CD14-positive monocyte (primary cell): ENCODE results near the gene LCP1. TPM values are rescaled to one million over a fixed set of nuclear protein-coding genes. Genes with fewer than 3 reads are reported as not detected.
A peak's percentile ranks its signal among the peaks of the same experiment; 100 is the strongest.

Experiments used
- DNase-seq, 3 donors: peaks; one replicate each; pipeline ENCODE4 v3.0.0-alpha.2; 2011 to 2022
- H2AFZ ChIP-seq: 2 replicates; pipeline ENCODE4 v1.6.0; 2012; ENCODE audit warnings: mild to moderate bottlenecking, low read depth, low read length, inconsistent platforms; ENCODE audit not compliant: insufficient read depth, poor library complexity, severe bottlenecking
- H3K27ac ChIP-seq, 2 donors: 1 replicate in 1 of 2; 2 replicates in 1 of 2; pipeline ENCODE4 v1.5.1; 2012 to 2013; ENCODE audit warnings: low read length in 2 of 2, control low read depth in 1 of 2, inconsistent platforms in 1 of 2, low read depth in 1 of 2, mild to moderate bottlenecking in 1 of 2
- H3K27me3 ChIP-seq, 2 donors: one replicate each; pipeline versions ENCODE4 v1.6.0 to v1.6.1; 2011 to 2013; ENCODE audit warnings: low read length in 2 of 2; ENCODE audit not compliant: control insufficient read depth in 2 of 2, insufficient read depth in 2 of 2
- H3K36me3 ChIP-seq, 2 donors: replicated peaks in 1 of 2; 1 replicate in 1 of 2; 2 replicates in 1 of 2; pipeline versions ENCODE4 v1.5.1 to v1.6.1; 2012 to 2013; ENCODE audit warnings: low read length in 2 of 2, control low read depth in 1 of 2, inconsistent platforms in 1 of 2, mild to moderate bottlenecking in 1 of 2; ENCODE audit not compliant: insufficient read depth in 2 of 2, control insufficient read depth in 1 of 2
- H3K4me1 ChIP-seq, 2 donors: 1 replicate in 1 of 2; 2 replicates in 1 of 2; pipeline versions ENCODE4 v1.5.1 to v1.6.1; 2012 to 2013; ENCODE audit warnings: low read length in 2 of 2, control low read depth in 1 of 2, inconsistent platforms in 1 of 2, mild to moderate bottlenecking in 1 of 2, moderate library complexity in 1 of 2; ENCODE audit not compliant: insufficient read depth in 2 of 2, control insufficient read depth in 1 of 2
- H3K4me2 ChIP-seq: replicated peaks from 2 replicates; pipeline ENCODE3; 2012; ENCODE audit warnings: low read length, moderate library complexity, mild to moderate bottlenecking; ENCODE audit not compliant: poor library complexity, severe bottlenecking; ENCODE audit errors: extremely low read depth
- H3K4me3 ChIP-seq, 3 experiments: fragments of 200-600 bp in 1 of 3; sonication (generic) in 1 of 3; replicated peaks in 1 of 3; 1 replicate in 2 of 3; 2 replicates in 1 of 3; pipeline ENCODE4 v1.5.1; 2011 to 2013; ENCODE audit warnings: low read length in 3 of 3, mild to moderate bottlenecking in 3 of 3, control low read depth in 2 of 3, low read depth in 2 of 3, inconsistent platforms in 1 of 3, moderate library complexity in 1 of 3
- H3K79me2 ChIP-seq: 2 replicates; pipeline ENCODE4 v1.6.0; 2012; ENCODE audit warnings: mild to moderate bottlenecking, control low read depth, inconsistent platforms, low read length, moderate library complexity; ENCODE audit not compliant: insufficient read depth
- H3K9ac ChIP-seq: 2 replicates; pipeline ENCODE4 v1.6.0; 2017; ENCODE audit warnings: low read length, mild to moderate bottlenecking; ENCODE audit not compliant: insufficient read depth, poor library complexity, severe bottlenecking
- H3K9me3 ChIP-seq, 2 donors: replicated peaks in 1 of 2; 1 replicate in 1 of 2; 2 replicates in 1 of 2; pipeline versions ENCODE4 v1.5.1 to v1.6.1; 2012 to 2013; ENCODE audit warnings: low read length in 2 of 2, control low read depth in 1 of 2; ENCODE audit not compliant: control insufficient read depth in 1 of 2, insufficient read depth in 1 of 2
- H4K20me1 ChIP-seq: 2 replicates; pipeline ENCODE4 v1.6.0; 2012; ENCODE audit warnings: mild to moderate bottlenecking, low read length, control low read depth, moderate library complexity; ENCODE audit not compliant: insufficient read depth
- H3K27ac Mint-ChIP-seq, 7 donors: one replicate each; pipeline ENCODE4 v1.8.0; 2020; ENCODE audit warnings: mild to moderate bottlenecking in 7 of 7, mixed read lengths in 7 of 7, moderate library complexity in 6 of 7, inconsistent platforms in 2 of 7
- H3K27me3 Mint-ChIP-seq, 3 donors: one replicate each; pipeline ENCODE4 v1.8.0; 2021 to 2022; ENCODE audit warnings: low read depth in 3 of 3, mild to moderate bottlenecking in 3 of 3, mixed read lengths in 3 of 3, moderate library complexity in 3 of 3, inconsistent platforms in 1 of 3
- H3K36me3 Mint-ChIP-seq, 2 donors: one replicate each; pipeline ENCODE4 v1.8.0; 2020; ENCODE audit warnings: mixed read lengths in 2 of 2, inconsistent platforms in 1 of 2, mild to moderate bottlenecking in 1 of 2
- H3K4me1 Mint-ChIP-seq: one replicate; pipeline ENCODE4 v1.8.0; 2020; ENCODE audit warnings: mild to moderate bottlenecking, mixed read lengths
- H3K4me3 Mint-ChIP-seq, 2 donors: one replicate each; pipeline ENCODE4 v1.8.0; 2020; ENCODE audit warnings: mild to moderate bottlenecking in 2 of 2, mixed read lengths in 2 of 2, moderate library complexity in 1 of 2
- H3K9me3 Mint-ChIP-seq, 7 donors: one replicate each; pipeline ENCODE4 v1.8.0; 2020 to 2022; ENCODE audit warnings: mixed read lengths in 7 of 7, mild to moderate bottlenecking in 6 of 7, moderate library complexity in 6 of 7, inconsistent platforms in 2 of 7
- WGBS: methylation state at CpG from one replicate; pipeline ENCODE4 v1.1.5; 2013; ENCODE audit warnings: missing lambda C conversion rate; ENCODE audit not compliant: insufficient coverage; 5-methylcytosine and 5-hydroxymethylcytosine counted together
- intact Hi-C, 2 donors: fragments of 100-400 bp; cut with micrococcal nuclease; formaldehyde crosslinking; loops; one replicate each; pipeline versions ENCODE4 v1.15.0 to v1.15.1; 2023
- polyA plus RNA-seq, 3 donors: library from polyadenylated mRNA; depleted of rRNA in 1 of 3; unstranded in 2 of 3; stranded (reverse) in 1 of 3; fragments of 300-500 nt in 2 of 3; fragments of >200 nt in 1 of 3; fragmentation: Illumina TruSeq in 2 of 3; gene quantifications; 1 replicate in 2 of 3; 2 replicates in 1 of 3; pipeline ENCODE4 v1.2.3, GENCODE V29; 2012 to 2021
- TF ChIP-seq, protein P1 (sequence below): fragments of 200-600 bp; IDR thresholded peaks from one replicate; pipeline ENCODE4 v1.8.0; 2022; ENCODE audit warnings: antibody characterized with exemption, mild to moderate bottlenecking

LCP1 gene
- polyA plus RNA-seq, 3 donors: 653 to 2,003 (median 1,636) TPM

DNA sequence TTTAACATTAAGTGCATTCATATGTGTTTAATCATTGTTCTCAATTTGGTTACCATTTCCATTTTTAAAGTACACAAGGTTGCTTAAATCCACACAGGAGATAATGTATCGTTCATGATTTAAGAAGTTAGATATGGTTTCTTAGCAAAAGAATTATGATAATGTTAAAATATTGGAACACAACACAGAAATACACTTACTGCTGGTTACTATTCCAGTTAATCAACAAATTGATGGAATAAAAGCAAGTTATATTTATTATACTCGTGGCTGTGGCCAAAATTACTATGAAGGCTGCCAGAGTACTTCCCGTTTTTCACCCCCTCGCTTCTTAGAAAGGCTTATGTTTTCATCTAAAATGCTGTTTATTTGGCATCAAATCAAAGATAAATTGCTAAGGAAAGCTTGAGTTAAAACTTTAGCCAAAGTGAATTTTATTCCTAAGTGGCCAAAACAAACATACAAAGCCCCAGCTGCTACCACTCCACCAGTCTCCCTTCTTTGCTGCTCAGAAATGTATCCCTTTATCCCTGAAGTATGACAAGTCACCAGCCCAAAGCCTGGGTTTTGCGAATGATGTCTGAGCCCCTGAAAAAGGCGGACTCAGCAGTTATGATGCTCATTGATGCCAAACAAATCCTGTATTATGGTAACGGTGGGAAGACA, 27.7 kb downstream of the LCP1 start:
- Histone ChIP-seq H3K9ac (no peak overlapping the region), H3K4me2 (no peak overlapping the region), H3K4me3 (no peak overlapping the region), H3K36me3 (peaks cover 98% of the 10 kb centered on the region in 2 donors), H3K79me2 (peaks cover 95% of the 10 kb centered on the region), H3K4me1 (no peaks in the 10 kb centered on the region), H3K27me3 (no peaks in the 10 kb centered on the region), H2AFZ (no peak overlapping the region), H3K9me3 (no peaks in the 10 kb centered on the region), H3K27ac (peak overlapping the region in 1 of 2 donors; percentile 44), H4K20me1 (peaks cover 100% of the 10 kb centered on the region)
- intact Hi-C loops: no loop called here
- TF ChIP-seq, protein P1, sequence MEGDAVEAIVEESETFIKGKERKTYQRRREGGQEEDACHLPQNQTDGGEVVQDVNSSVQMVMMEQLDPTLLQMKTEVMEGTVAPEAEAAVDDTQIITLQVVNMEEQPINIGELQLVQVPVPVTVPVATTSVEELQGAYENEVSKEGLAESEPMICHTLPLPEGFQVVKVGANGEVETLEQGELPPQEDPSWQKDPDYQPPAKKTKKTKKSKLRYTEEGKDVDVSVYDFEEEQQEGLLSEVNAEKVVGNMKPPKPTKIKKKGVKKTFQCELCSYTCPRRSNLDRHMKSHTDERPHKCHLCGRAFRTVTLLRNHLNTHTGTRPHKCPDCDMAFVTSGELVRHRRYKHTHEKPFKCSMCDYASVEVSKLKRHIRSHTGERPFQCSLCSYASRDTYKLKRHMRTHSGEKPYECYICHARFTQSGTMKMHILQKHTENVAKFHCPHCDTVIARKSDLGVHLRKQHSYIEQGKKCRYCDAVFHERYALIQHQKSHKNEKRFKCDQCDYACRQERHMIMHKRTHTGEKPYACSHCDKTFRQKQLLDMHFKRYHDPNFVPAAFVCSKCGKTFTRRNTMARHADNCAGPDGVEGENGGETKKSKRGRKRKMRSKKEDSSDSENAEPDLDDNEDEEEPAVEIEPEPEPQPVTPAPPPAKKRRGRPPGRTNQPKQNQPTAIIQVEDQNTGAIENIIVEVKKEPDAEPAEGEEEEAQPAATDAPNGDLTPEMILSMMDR: no peak
- Mint-ChIP-seq H3K9me3 (no peaks in the 10 kb centered on the region), H3K27me3 (no peaks in the 10 kb centered on the region), H3K27ac (peak overlapping the region in 2 of 7 donors; percentile 3 to 63), H3K4me1 (peaks cover under 1% of the 10 kb centered on the region), H3K4me3 (no peak overlapping the region), H3K36me3 (peaks cover 86 to 98% of the 10 kb centered on the region in 2 donors)
- no peak for DNase-seq
- WGBS: 100% methylated on average over 2 of the region's 7 CpGs

- no peaks in the 10 kb centered on the region for H3K27me3 Mint-ChIP-seq
- Histone ChIP-seq H3K36me3 (peaks cover 98% of the 10 kb centered on the region in 2 donors), H3K9me3 (no peaks in the 10 kb centered on the region), H3K79me2 (peaks cover 95% of the 10 kb centered on the region), H2AFZ (no peak overlapping the region), H3K4me2 (no peak overlapping the region), H4K20me1 (peaks cover 100% of the 10 kb centered on the region), H3K4me3 (no peak overlapping the region), H3K9ac (no peak overlapping the region), H3K4me1 (no peaks in the 10 kb centered on the region), H3K27ac (peak overlapping the region in 1 of 2 donors; percentile 71), H3K27me3 (no peaks in the 10 kb centered on the region)
- H3K4me3 Mint-ChIP-seq: no peak overlapping the region
- 100% methylated on average over 4 of the region's 6 CpGs for WGBS
- H3K4me1 Mint-ChIP-seq: no peaks in the 10 kb centered on the region
- intact Hi-C loops: no loop called here
- H3K9me3 Mint-ChIP-seq: no peaks in the 10 kb centered on the region
- peaks cover 84 to 97% of the 10 kb centered on the region in 2 donors for H3K36me3 Mint-ChIP-seq
- peak overlapping the region in 6 of 7 donors; percentile 0 to 55 (median 42) for H3K27ac Mint-ChIP-seq
- no peak for DNase-seq
- TF ChIP-seq, protein P1: no peak
Measured at GRCh38 chr13:46152627-46153328, 29.2 kb downstream of the LCP1 start.
